PFSK-1 (cell line): ENCODE results near the gene ZC3HAV1L.

Source experiments
- POLR2AphosphoS5 ChIP-seq: IDR thresholded peaks from 2 replicates; pipeline ENCODE4 v1.6.1; 2012; ENCODE audit warnings: low read depth, mild to moderate bottlenecking, control low read depth, low read length, moderate library complexity
- REST ChIP-seq, 2 experiments: IDR thresholded peaks; 2 replicates each; pipeline versions ENCODE4 v1.6.1 to v1.8.0; 2011 to 2012; ENCODE audit warnings: low read depth in 2 of 2, low read length in 2 of 2, control low read depth in 1 of 2, inconsistent platforms in 1 of 2, mild to moderate bottlenecking in 1 of 2, moderate library complexity in 1 of 2; ENCODE audit not compliant: insufficient read depth in 1 of 2
- SIN3A ChIP-seq: IDR thresholded peaks from 2 replicates; pipeline ENCODE4 v1.6.1; 2012; ENCODE audit warnings: mild to moderate bottlenecking, low read length, moderate library complexity, borderline replicate concordance; ENCODE audit not compliant: insufficient read depth
- TAF1 ChIP-seq: IDR thresholded peaks from 2 replicates; pipeline ENCODE4 v1.6.1; 2012; ENCODE audit warnings: low read length, control low read depth, borderline replicate concordance; ENCODE audit not compliant: insufficient read depth

GRCh38 chr7:139032473-139032872 is 3.4 kb downstream of the ZC3HAV1L start:
- TF ChIP-seq SIN3A (no peak), REST (IDR thresholded peaks at IDR 0.05; ENCODE audit: insufficient read depth in 1 of 2, low read depth in 2 of 2, low read length in 2 of 2) (no peak), POLR2AphosphoS5 (no peak), TAF1 (no peak)
